ENCODE data around the gene PEX11A. TPM values are rescaled to one million over a fixed set of nuclear protein-coding genes. Genes with fewer than 3 reads are reported as not detected.

PEX11A gene
- total RNA-seq = 10 to 100 TPM in 1 of 4 donors, 1 to 10 TPM in 3; 6.7 to 12.2 (median 8.8) TPM

DNA sequence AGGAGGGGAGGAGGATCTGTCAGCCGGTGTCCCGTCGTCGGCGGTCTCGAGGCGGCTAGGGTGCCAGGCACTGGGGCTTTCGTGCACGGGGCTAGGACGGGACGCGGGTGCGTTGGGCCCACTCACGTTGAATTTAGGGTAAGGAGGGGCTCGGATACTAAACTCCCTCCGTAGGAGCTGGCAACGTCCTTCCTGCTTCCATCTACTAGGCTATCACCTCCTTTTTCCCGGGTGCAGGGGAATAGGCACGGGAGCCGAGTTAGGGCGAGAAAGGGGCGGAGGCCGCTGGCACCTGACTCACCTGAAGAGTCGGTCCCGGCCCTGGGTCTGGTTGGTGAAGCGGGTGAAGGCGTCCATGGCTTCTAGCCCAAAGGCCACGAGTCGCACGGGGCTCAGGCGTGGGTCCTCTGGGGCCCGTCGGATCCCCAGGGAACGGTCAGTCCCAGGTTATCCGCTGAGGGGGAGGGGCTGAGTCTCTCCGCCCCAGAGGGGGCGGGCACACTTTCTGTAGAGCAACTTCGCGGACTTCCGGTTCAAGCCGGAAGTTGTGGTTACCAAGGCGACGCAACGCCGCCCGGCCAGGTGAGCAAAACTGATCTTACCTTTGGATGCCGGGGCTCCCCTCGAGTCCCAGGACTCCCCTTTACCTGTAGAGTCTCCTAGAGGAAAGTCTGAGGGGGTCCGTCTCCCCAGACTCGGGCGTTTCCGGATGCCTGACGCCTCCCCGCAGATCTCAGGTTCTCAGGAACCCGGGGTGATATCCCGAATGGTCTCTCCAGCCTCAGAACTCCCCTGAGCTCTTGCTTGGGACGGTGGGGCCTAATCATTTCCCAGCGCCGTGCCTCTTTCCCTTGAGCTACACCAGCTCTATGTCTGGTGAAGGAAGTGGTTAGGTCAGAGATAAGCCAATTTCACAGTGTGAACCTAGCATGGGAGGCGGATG is at the start of gene PEX11A, which contains the start of gene WDR93:
PEX11A (minus strand) TSS at position 479 of the 943 bp plus-strand sequence; CDS start at position 357, 122 bp downstream.
WDR93 (plus strand) TSS at position 536 of the 943 bp plus-strand sequence. CDS start 10,936 bp downstream, outside the sequence.
- TF ChIP-seq, protein P1, sequence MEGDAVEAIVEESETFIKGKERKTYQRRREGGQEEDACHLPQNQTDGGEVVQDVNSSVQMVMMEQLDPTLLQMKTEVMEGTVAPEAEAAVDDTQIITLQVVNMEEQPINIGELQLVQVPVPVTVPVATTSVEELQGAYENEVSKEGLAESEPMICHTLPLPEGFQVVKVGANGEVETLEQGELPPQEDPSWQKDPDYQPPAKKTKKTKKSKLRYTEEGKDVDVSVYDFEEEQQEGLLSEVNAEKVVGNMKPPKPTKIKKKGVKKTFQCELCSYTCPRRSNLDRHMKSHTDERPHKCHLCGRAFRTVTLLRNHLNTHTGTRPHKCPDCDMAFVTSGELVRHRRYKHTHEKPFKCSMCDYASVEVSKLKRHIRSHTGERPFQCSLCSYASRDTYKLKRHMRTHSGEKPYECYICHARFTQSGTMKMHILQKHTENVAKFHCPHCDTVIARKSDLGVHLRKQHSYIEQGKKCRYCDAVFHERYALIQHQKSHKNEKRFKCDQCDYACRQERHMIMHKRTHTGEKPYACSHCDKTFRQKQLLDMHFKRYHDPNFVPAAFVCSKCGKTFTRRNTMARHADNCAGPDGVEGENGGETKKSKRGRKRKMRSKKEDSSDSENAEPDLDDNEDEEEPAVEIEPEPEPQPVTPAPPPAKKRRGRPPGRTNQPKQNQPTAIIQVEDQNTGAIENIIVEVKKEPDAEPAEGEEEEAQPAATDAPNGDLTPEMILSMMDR (IDR thresholded peaks at IDR 0.05) = no peak
- no peak for TF ChIP-seq POLR2A (IDR thresholded peaks at IDR 0.05)
- intact Hi-C loops (cut with DNase I; ENCODE audit: low total_unique reads) = no loop called here
- 2 to 3% methylated on average over 47 of the region's 60 CpGs for WGBS, 2 donors

GRCh38 chr15:89740137-89740536 is 49.6 kb upstream of the PEX11A start:
- intact Hi-C loops (cut with DNase I; ENCODE audit: low total_unique reads) = no loop called here
- no peak for TF ChIP-seq POLR2A (IDR thresholded peaks at IDR 0.05)
- TF ChIP-seq, protein P1 (IDR thresholded peaks at IDR 0.05) = peak in 1 of 3 donors; percentile 77
- DNase-seq (ENCODE audit: low spot score in 2 of 2) = peak in 1 of 2 donors; percentile 56
- 8 to 9% methylated on average over 8 of the region's 8 CpGs for WGBS, 2 donors
- H3K4me3 ChIP-seq (ENCODE audit: low read depth, poor library complexity, severe bottlenecking) = no peak overlapping the region

More for the DNA sequence above, at the start of gene PEX11A, which contains the start of gene WDR93:
- H3K4me3 ChIP-seq (ENCODE audit: low read depth, poor library complexity, severe bottlenecking) = peak within 1 kb of the TSS; percentile 61
- peak; percentile 75 to 94 for DNase-seq (ENCODE audit: low spot score in 2 of 2)

GRCh38 chr15:89735773-89736172 is 45.2 kb upstream of the PEX11A start:
- H3K4me3 ChIP-seq (ENCODE audit: low read depth, poor library complexity, severe bottlenecking) = no peak overlapping the region
- intact Hi-C loops (cut with DNase I; ENCODE audit: low total_unique reads) = no loop called here
- DNase-seq (ENCODE audit: low spot score in 2 of 2) = peak in 1 of 2 donors; percentile 69
- 63 to 76% methylated on average over 4 of the region's 4 CpGs for WGBS, 2 donors
- no peak for TF ChIP-seq POLR2A (IDR thresholded peaks at IDR 0.05)
- TF ChIP-seq, protein P1 (IDR thresholded peaks at IDR 0.05) = no peak

DNA sequence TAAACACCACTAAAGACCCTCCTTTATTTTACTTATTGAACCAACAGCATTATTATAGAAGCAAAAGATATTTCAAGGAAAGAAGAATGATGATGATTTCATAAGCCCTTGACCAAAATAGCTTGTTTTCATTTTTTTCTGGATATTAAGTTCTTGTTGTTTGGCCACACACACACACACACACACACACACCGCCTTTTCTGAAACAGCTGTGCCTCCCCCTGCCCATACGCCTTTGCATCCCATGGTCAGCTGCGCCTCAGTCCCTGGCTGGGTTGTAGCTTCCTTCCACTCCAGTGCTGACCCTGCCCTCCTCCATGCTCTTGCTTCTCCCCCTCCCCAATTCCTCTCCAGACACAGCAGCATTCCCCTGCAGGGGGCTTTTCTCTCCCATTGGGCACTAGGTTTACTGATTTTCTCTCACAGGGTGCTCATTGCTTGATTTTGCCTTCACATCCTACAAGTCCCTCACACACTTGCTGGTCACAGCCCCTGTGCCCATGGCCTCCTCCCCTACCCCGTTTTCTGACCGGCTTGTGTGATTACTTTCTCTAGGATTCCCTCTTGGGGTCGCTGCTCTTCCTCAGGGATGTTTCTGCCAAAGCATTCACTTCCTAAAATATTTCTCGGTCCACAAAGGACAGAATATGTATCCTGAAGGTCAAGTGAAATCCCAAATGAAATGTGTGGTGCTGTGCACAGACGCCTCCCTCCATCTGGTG is 42.1 kb upstream of the PEX11A start:
- H3K4me3 ChIP-seq (ENCODE audit: low read depth, poor library complexity, severe bottlenecking) = no peak overlapping the region
- no peak for TF ChIP-seq POLR2A (IDR thresholded peaks at IDR 0.05)
- TF ChIP-seq, protein P1 (IDR thresholded peaks at IDR 0.05) = no peak
- WGBS, 2 donors = 65 to 66% methylated on average over 8 of the region's 8 CpGs
- intact Hi-C loops (cut with DNase I; ENCODE audit: low total_unique reads) = no loop called here
- DNase-seq (ENCODE audit: low spot score in 2 of 2) = peak in 1 of 2 donors; percentile 32

DNA sequence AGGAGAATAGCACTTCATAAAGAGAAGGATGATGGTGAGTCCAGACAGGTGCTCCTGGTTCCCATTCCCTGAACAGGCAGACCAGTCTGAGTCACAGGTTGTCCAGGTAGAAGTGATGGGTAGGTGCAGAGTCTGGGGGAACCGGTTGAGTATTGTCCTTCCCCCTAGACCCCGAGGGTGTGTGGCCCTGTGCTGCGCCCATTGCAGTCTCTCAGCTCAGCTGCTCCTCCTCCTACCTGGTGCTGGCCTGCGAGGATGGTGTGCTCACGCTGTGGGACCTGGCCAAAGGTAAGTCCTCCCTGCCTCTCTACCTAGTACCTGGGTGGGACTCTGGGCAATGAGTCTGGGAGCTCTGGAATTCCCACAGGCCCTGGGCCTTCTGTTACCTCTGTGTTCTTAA is 40.7 kb upstream of the PEX11A start:
- no peak overlapping the region for H3K4me3 ChIP-seq (ENCODE audit: low read depth, poor library complexity, severe bottlenecking)
- no peak for DNase-seq (ENCODE audit: low spot score in 2 of 2)
- TF ChIP-seq, protein P1 (IDR thresholded peaks at IDR 0.05) = no peak
- no peak for TF ChIP-seq POLR2A (IDR thresholded peaks at IDR 0.05)
- WGBS, 2 donors = 85 to 90% methylated on average over 5 of the region's 5 CpGs
- intact Hi-C loops (cut with DNase I; ENCODE audit: low total_unique reads) = no loop called here

Data from lower leg skin (tissue), 4 donors.